Measurements from ENCODE around the gene RABGAP1.

RABGAP1 gene

GRCh38 chr9:123034881-123035510 lies 94.2 kb downstream of the RABGAP1 start:
- DNase-seq (ENCODE audit: low read depth in 1 of 2, low spot score in 1 of 2), result no peak
- Histone ChIP-seq H3K27ac (replicated peaks) (no peak overlapping the region), H3K27me3 (ENCODE audit: insufficient read depth, poor library complexity, severe bottlenecking) (no peaks in the 10 kb centered on the region), H3K4me3 (replicated peaks; ENCODE audit: insufficient read depth, low read length) (no peak overlapping the region)
- no peak for TF ChIP-seq GABPA (IDR thresholded peaks at IDR 0.05; ENCODE audit: low read depth)
- no peak for TF ChIP-seq REST (IDR thresholded peaks at IDR 0.05; ENCODE audit: insufficient replicate concordance, low read depth)
- TF ChIP-seq POLR2AphosphoS5 (IDR thresholded peaks at IDR 0.05; ENCODE audit: low read depth), result no peak
- no peak for TF ChIP-seq CTCF (IDR thresholded peaks at IDR 0.05; ENCODE audit: insufficient read depth, low read length)
- no peak for TF ChIP-seq SPI1 (IDR thresholded peaks at IDR 0.05; ENCODE audit: borderline replicate concordance, low read depth)

GRCh38 chr9:123035791-123036190 lies 95.0 kb downstream of the RABGAP1 start:
- H3K27me3 ChIP-seq (ENCODE audit: insufficient read depth, poor library complexity, severe bottlenecking), result no peaks in the 10 kb centered on the region
- no peak for TF ChIP-seq SPI1 (IDR thresholded peaks at IDR 0.05; ENCODE audit: borderline replicate concordance, low read depth)
- no peak for TF ChIP-seq GABPA (IDR thresholded peaks at IDR 0.05; ENCODE audit: low read depth)
- H3K4me3 ChIP-seq (replicated peaks; ENCODE audit: insufficient read depth, low read length), result no peak overlapping the region
- no peak for DNase-seq (ENCODE audit: low read depth in 1 of 2, low spot score in 1 of 2)
- H3K27ac ChIP-seq (replicated peaks), result no peak overlapping the region

GRCh38 chr9:123036893-123037545 lies 96.2 kb downstream of the RABGAP1 start:
- DNase-seq (ENCODE audit: low read depth in 1 of 2, low spot score in 1 of 2), result no peak
- H3K4me3 ChIP-seq (replicated peaks; ENCODE audit: insufficient read depth, low read length), result no peak overlapping the region
- TF ChIP-seq GABPA (IDR thresholded peaks at IDR 0.05; ENCODE audit: low read depth) (no peak), SPI1 (IDR thresholded peaks at IDR 0.05; ENCODE audit: borderline replicate concordance, low read depth) (no peak), CTCF (IDR thresholded peaks at IDR 0.05; ENCODE audit: insufficient read depth, low read length) (no peak), POLR2AphosphoS5 (IDR thresholded peaks at IDR 0.05; ENCODE audit: low read depth) (no peak), REST (IDR thresholded peaks at IDR 0.05; ENCODE audit: insufficient replicate concordance, low read depth) (no peak)
- H3K27me3 ChIP-seq (ENCODE audit: insufficient read depth, poor library complexity, severe bottlenecking), result no peaks in the 10 kb centered on the region
- H3K27ac ChIP-seq (replicated peaks), result no peak overlapping the region

GRCh38 chr9:123039617-123040219 lies 98.9 kb downstream of the RABGAP1 start:
- no peak for TF ChIP-seq GABPA (IDR thresholded peaks at IDR 0.05; ENCODE audit: low read depth)
- no peak for TF ChIP-seq CTCF (IDR thresholded peaks at IDR 0.05; ENCODE audit: insufficient read depth, low read length)
- no peak for TF ChIP-seq POLR2AphosphoS5 (IDR thresholded peaks at IDR 0.05; ENCODE audit: low read depth)
- TF ChIP-seq REST (IDR thresholded peaks at IDR 0.05; ENCODE audit: insufficient replicate concordance, low read depth), result no peak
- TF ChIP-seq SPI1 (IDR thresholded peaks at IDR 0.05; ENCODE audit: borderline replicate concordance, low read depth), result no peak
- no peak for DNase-seq (ENCODE audit: low read depth in 1 of 2, low spot score in 1 of 2)
- no peak overlapping the region for H3K27ac ChIP-seq (replicated peaks)
- H3K27me3 ChIP-seq (ENCODE audit: insufficient read depth, poor library complexity, severe bottlenecking), result no peaks in the 10 kb centered on the region
- no peak overlapping the region for H3K4me3 ChIP-seq (replicated peaks; ENCODE audit: insufficient read depth, low read length)

Measured in HL-60 (cell line).